K562 (cell line): ENCODE measurements around the gene DMXL1. TPM values are rescaled to one million over a fixed set of nuclear protein-coding genes. Genes with fewer than 3 reads are reported as not detected.
A peak's percentile ranks its signal among the peaks of the same experiment; 100 is the strongest.

ENCODE experiments used
- ATAC-seq: fragments of 200-7000 bp; cut with Tn5 transposase; 3 replicates; pipeline ENCODE4 v1.9.1; 2020; ENCODE audit warnings: moderate library complexity
- BruUV-seq: library from RNA; stranded (reverse); fragments of 400-500 nt; replicated peaks from 2 replicates; lab custom pipeline; 2021; lab: Mats Ljungman, UMichigan
- CTCF ChIA-PET: fragments of 300-600 bp; formaldehyde crosslinking; extraction: SDS; loops from one replicate; lab custom pipeline; 2021; ENCODE audit warnings: low intra/inter-chr PET ratio; lab: Yijun Ruan, JAX
- POLR2A ChIA-PET: fragments of 300-600, 350-650 bp; sonication (Branson Sonifier 250); formaldehyde crosslinking; extraction: SDS; loops from one replicate; lab custom pipeline; 2021; ENCODE audit warnings: antibody characterized with exemption, inconsistent platforms; lab: Yijun Ruan, JAX
- DNase-seq, 4 experiments: peaks; one replicate each; pipeline versions ENCODE4 v3.0.0 to v3.0.0-alpha.2; 2011 to 2018; ENCODE audit warnings: low spot score in 3 of 4, mixed read lengths in 3 of 4; ENCODE audit errors: extremely low read depth in 1 of 4
- FAIRE-seq: peaks from 2 replicates; lab custom pipeline; 2011; peaks lifted over from hg19 to GRCh38; lab: Jason Lieb, UNC
- H2AFZ ChIP-seq: 2 replicates; pipeline ENCODE4 v1.6.0; 2011; ENCODE audit warnings: low read depth, low read length, control low read depth, inconsistent platforms
- H3K27ac ChIP-seq: fragments of 200-600 bp; 3 replicates; pipeline ENCODE4 v1.8.0; 2011; ENCODE audit warnings: low read depth, mild to moderate bottlenecking, control low read depth, inconsistent platforms, low read length, moderate library complexity, mixed read lengths; ENCODE audit errors: extremely low read depth
- H3K27me3 ChIP-seq, 2 experiments: fragments of 300-600 bp in 1 of 2; 2 replicates in 1 of 2; 3 replicates in 1 of 2; pipeline versions ENCODE4 v1.6.0 to v1.8.0; 2011; ENCODE audit warnings: inconsistent platforms in 2 of 2, low read length in 2 of 2, mild to moderate bottlenecking in 1 of 2, mixed read lengths in 1 of 2, moderate library complexity in 1 of 2; ENCODE audit not compliant: control insufficient read depth in 2 of 2, insufficient read depth in 2 of 2
- H3K36me3 ChIP-seq: fragments of 300-600 bp; 3 replicates; pipeline ENCODE4 v1.8.0; 2011; ENCODE audit warnings: mild to moderate bottlenecking, low read length, inconsistent platforms; ENCODE audit not compliant: control insufficient read depth, insufficient read depth
- H3K4me1 ChIP-seq, 2 experiments: fragments of 200-600 bp in 1 of 2; replicated peaks in 1 of 2; 2 replicates in 1 of 2; 3 replicates in 1 of 2; pipeline versions ENCODE4 v1.5.1 to v1.8.0; 2011; ENCODE audit warnings: inconsistent platforms in 2 of 2, low read length in 2 of 2, mild to moderate bottlenecking in 1 of 2, mixed read lengths in 1 of 2, moderate library complexity in 1 of 2; ENCODE audit not compliant: control insufficient read depth in 2 of 2, insufficient read depth in 2 of 2
- H3K4me2 ChIP-seq: 2 replicates; pipeline ENCODE4 v1.6.1; 2011; ENCODE audit warnings: low read length, control low read depth, inconsistent platforms, mixed read lengths; ENCODE audit not compliant: insufficient read depth
- H3K4me3 ChIP-seq: fragments of 200-600 bp; sonication (generic), shearing (Covaris generic); 2 replicates; pipeline ENCODE4 v1.5.1; 2016; ENCODE audit warnings: control low read depth, inconsistent platforms
- H3K79me2 ChIP-seq: fragments of 200-600 bp; 3 replicates; pipeline ENCODE4 v1.8.0; 2011; ENCODE audit warnings: low read length, inconsistent platforms; ENCODE audit not compliant: control insufficient read depth, insufficient read depth
- H3K9ac ChIP-seq, 2 experiments: 2 replicates each; pipeline versions ENCODE4 v1.6.0 to v1.6.1; 2011; ENCODE audit warnings: low read depth in 2 of 2, low read length in 2 of 2, control low read depth in 1 of 2, inconsistent platforms in 1 of 2, mild to moderate bottlenecking in 1 of 2, mixed read lengths in 1 of 2; ENCODE audit not compliant: insufficient read depth in 1 of 2
- H3K9me1 ChIP-seq: one replicate; pipeline ENCODE4 v1.6.0; 2011; ENCODE audit warnings: inconsistent platforms, mild to moderate bottlenecking, low read length, moderate library complexity; ENCODE audit not compliant: control insufficient read depth, insufficient read depth
- H3K9me3 ChIP-seq: replicated peaks from 2 replicates; pipeline ENCODE4 v1.5.1; 2011; ENCODE audit warnings: low read depth, low read length, inconsistent platforms; ENCODE audit not compliant: control insufficient read depth, insufficient read depth
- H4K20me1 ChIP-seq: replicated peaks from 2 replicates; pipeline ENCODE4 v1.6.1; 2011; ENCODE audit warnings: low read length, inconsistent platforms, mixed read lengths; ENCODE audit not compliant: control insufficient read depth, insufficient read depth
- GTF2E2 ChIP-seq: fragments of 200-800 bp; sonication (Bioruptor generic); IDR thresholded peaks from 2 replicates; pipeline ENCODE4 v1.6.1; 2016; ENCODE audit warnings: missing genetic modification characterization, missing compliant biosample characterization
- RFX1 ChIP-seq: fragments of 450-650 bp; IDR thresholded peaks from 2 replicates; pipeline ENCODE4 v1.6.1; 2016; ENCODE audit warnings: mild to moderate bottlenecking, moderate library complexity
- ZBED1 ChIP-seq: IDR thresholded peaks from 2 replicates; pipeline ENCODE4 v1.6.1; 2014
- ZC3H4 ChIP-seq: sonication (generic); formaldehyde crosslinking; IDR thresholded peaks from 2 replicates; pipeline ENCODE4 v1.9.0; 2021; ENCODE audit warnings: missing genetic modification reagents, borderline replicate concordance
- WGBS: fragments of 100-300 bp; shearing (Covaris generic); methylation state at CpG from one replicate; pipeline ENCODE4 v1.1.6; 2016; ENCODE audit warnings: low coverage, mixed read lengths; ENCODE audit not compliant: insufficient coverage; ENCODE audit errors: missing lambda C conversion rate; 5-methylcytosine and 5-hydroxymethylcytosine counted together
- in situ Hi-C: fragments of 300-500 bp; cut with MboI; formaldehyde crosslinking; loops from 4 replicates; pipeline ENCODE4 v1.15.0; 2018; ENCODE audit warnings: inconsistent platforms, mixed read lengths
- intact Hi-C: fragments of 100-400 bp; cut with micrococcal nuclease; formaldehyde crosslinking; loops from 2 replicates; pipeline ENCODE4 v1.14.2; 2022
- polyA plus RNA-seq, 8 experiments: library from polyadenylated mRNA; depleted of rRNA in 4 of 8; stranded (reverse) in 5 of 8; unstranded in 3 of 8; fragments of >200 nt; fragmentation: Nextera tagmentation in 2 of 8; fragmentation: Illumina TruSeq in 1 of 8; extraction: Ambion mirVana in 2 of 8; extraction: Trizol in 1 of 8; gene quantifications; 2 replicates each; pipeline versions ENCODE4 v1.2.1 to v1.2.3, GENCODE V29; 2011 to 2014; ENCODE audit warnings: inconsistent platforms in 1 of 8, missing spikeins in 1 of 8
- total RNA-seq, 7 experiments: library from RNA; depleted of rRNA in 6 of 7; stranded (reverse); fragments of >200 nt in 6 of 7; fragmentation: Illumina TruSeq in 2 of 7; extraction: Trizol in 2 of 7; gene quantifications; 2 replicates each; pipeline versions ENCODE4 v1.2.1 to v1.2.3, GENCODE V29; 2011 to 2021; ENCODE audit warnings: low replicate concordance in 1 of 7

The DMXL1 gene
- total and polyA plus RNA-seq, 9 of the 15 experiments (the other 6 are each of a cell fraction or from before 2014, with no cell fraction given), result 8.3 to 40.3 (median 30.6) TPM

DNA sequence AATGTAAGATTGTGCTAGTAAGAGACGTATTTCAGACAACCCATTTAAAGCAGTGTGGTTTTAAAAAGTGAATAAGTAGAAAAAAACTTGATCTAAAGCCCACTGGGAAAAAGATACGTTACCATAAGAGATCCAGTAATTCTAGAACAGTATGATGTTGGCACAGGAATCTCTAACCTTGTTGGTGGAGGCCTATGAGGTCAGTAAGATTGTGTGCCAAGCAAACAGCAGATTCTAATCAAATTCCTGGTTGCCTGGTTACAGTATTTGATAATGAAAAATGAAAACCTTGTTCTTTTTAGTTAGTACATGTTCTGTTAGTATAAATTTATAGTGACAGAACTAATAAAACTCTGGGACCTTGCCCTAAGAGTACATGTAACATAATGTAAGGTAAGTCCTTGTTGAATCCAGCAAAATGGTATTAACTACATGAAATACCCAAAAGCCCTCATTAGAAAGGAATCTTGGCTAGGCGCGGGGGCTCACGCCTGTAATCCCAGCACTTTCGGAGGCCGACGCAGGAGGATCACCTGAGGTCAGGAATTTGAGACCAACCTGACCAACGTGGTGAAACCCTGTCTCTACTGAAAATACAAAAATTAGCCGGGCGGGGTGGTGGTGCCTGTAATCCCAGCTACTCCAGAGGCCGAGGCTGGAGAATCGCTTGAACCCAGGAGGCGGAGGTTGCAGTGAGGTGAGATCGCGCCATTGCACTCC, 33.2 kb upstream of the DMXL1 start:
- H3K4me2 ChIP-seq, result no peak overlapping the region
- no peak overlapping the region for H3K4me3 ChIP-seq
- H3K79me2 ChIP-seq, result no peaks in the 10 kb centered on the region
- no peak overlapping the region for H3K9ac ChIP-seq
- peak; percentile 28; the same call in 1 of the 2 replicates for TF ChIP-seq RFX1
- TF ChIP-seq GTF2E2 (tag), result no peak
- H3K4me1 ChIP-seq, result no peaks in the 10 kb centered on the region
- no peak for ATAC-seq
- in situ Hi-C loops, result no loop called here
- DNase-seq, result no peak
- no peaks in the 10 kb centered on the region for H3K9me3 ChIP-seq
- no peaks in the 10 kb centered on the region for H3K36me3 ChIP-seq
- no peak for FAIRE-seq
- H3K27me3 ChIP-seq, result no peaks in the 10 kb centered on the region
- H2AFZ ChIP-seq, result no peak overlapping the region
- intact Hi-C loops, result no loop called here
- ChIA-PET CTCF (no interaction called here), POLR2A (no interaction called here)
- 80% methylated on average over 12 of the region's 16 CpGs for WGBS
- H3K27ac ChIP-seq, result no peak overlapping the region
- H3K9me1 ChIP-seq, result no peaks in the 10 kb centered on the region
- BruUV-seq, result no TSS peak
- H4K20me1 ChIP-seq, result no peaks in the 10 kb centered on the region

DNA sequence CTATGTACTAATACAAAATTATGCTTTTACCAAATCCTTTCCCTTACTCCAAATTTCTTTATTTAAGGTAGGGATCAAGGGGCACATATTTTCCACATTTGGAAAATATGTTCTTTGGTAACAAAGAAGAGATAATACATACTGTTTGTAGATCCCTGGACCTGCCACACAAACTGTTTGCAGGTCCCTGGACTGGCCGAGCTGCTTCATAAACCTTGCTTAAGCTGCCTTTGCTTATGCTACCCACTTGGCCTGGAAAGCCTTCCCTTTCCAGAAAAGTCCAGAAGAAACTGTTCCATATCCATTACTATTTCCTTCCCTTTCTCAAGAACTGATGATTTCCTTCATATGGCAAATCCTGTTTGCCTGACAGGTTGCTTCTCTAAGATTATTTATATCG, 22.6 kb upstream of the DMXL1 start:
- no peak overlapping the region for H2AFZ ChIP-seq
- H3K9ac ChIP-seq, result no peak overlapping the region
- peaks cover 0 to 9% of the 10 kb centered on the region in 2 experiments; a peak in 2 of 5 replicates for H3K4me1 ChIP-seq
- CTCF ChIA-PET, result interaction anchor here (0.6 kb wide), 1 partner anchor 399 kb away, joined by 3 read pairs; no protein-coding TSS in a partner anchor
- no peaks in the 10 kb centered on the region for H3K9me1 ChIP-seq
- WGBS, result 45% methylated on average over 2 of the region's 2 CpGs
- H3K9me3 ChIP-seq, result no peaks in the 10 kb centered on the region
- FAIRE-seq (no peak), ATAC-seq (no peak), DNase-seq (no peak)
- in situ Hi-C loops, result no loop called here
- H3K4me2 ChIP-seq, result no peak overlapping the region
- POLR2A ChIA-PET, result interaction anchor here (1.0 to 1.7 kb wide), 4 partner anchors 13 to 30 kb away, joined by 3 to 6 read pairs (median 4); partner anchors contain the start of gene DMXL1
- no TSS peak for BruUV-seq
- H3K36me3 ChIP-seq, result no peaks in the 10 kb centered on the region
- no peaks in the 10 kb centered on the region for H4K20me1 ChIP-seq
- TF ChIP-seq ZC3H4, result no peak
- no peak for TF ChIP-seq ZBED1
- no peak overlapping the region for H3K4me3 ChIP-seq
- no peaks in the 10 kb centered on the region for H3K79me2 ChIP-seq
- H3K27ac ChIP-seq, result no peak overlapping the region
- no peaks in the 10 kb centered on the region for H3K27me3 ChIP-seq
- intact Hi-C loops, result no loop called here
